Loucy (cell line): ENCODE data around the gene LUZP2.

Source experiments
- EZH2phosphoT487 ChIP-seq: fragments of 200-600 bp; IDR thresholded peaks from 2 replicates; pipeline ENCODE4 v1.6.1; 2018; ENCODE audit warnings: antibody characterized with exemption, mild to moderate bottlenecking, moderate library complexity, borderline replicate concordance
- TF ChIP-seq, protein P1 (sequence below): fragments of 200-600 bp; sonication (generic); conservative IDR thresholded peaks from 2 replicates; pipeline ENCODE4 v1.5.1; 2014; ENCODE audit warnings: mild to moderate bottlenecking, antibody characterized with exemption, low read length

DNA sequence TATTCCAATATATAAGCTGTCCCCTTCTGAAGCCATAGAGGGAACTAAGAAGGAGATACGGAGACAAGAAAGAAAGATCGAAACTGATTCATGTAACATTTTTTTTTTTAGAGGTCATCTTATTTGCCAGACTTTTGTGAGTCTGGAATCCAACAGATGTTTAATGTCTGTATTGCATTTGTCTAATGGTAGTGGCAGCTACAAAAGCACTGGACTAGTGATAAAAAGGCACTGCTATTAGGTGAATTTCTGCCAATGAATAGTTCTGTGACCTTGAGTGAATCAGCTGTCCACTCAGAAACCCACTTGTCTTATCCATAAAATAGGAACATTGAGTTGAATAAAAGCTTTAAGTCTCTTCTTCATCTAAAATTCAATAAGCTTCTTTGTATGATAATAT is 25.8 kb upstream of the LUZP2 start:
- TF ChIP-seq, protein P1, sequence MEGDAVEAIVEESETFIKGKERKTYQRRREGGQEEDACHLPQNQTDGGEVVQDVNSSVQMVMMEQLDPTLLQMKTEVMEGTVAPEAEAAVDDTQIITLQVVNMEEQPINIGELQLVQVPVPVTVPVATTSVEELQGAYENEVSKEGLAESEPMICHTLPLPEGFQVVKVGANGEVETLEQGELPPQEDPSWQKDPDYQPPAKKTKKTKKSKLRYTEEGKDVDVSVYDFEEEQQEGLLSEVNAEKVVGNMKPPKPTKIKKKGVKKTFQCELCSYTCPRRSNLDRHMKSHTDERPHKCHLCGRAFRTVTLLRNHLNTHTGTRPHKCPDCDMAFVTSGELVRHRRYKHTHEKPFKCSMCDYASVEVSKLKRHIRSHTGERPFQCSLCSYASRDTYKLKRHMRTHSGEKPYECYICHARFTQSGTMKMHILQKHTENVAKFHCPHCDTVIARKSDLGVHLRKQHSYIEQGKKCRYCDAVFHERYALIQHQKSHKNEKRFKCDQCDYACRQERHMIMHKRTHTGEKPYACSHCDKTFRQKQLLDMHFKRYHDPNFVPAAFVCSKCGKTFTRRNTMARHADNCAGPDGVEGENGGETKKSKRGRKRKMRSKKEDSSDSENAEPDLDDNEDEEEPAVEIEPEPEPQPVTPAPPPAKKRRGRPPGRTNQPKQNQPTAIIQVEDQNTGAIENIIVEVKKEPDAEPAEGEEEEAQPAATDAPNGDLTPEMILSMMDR: no peak
- TF ChIP-seq EZH2phosphoT487: no peak
